HS-5 (cell line): ENCODE measurements around the gene IFI27L2.

Experiments
- DNase-seq: peaks from one replicate; pipeline ENCODE4 v3.0.0-alpha.2; 2012; ENCODE audit warnings: low read depth

IFI27L2 gene

GRCh38 chr14:94152676-94153075 lies 23.3 kb upstream of the IFI27L2 start:
- DNase-seq = no peak

DNA sequence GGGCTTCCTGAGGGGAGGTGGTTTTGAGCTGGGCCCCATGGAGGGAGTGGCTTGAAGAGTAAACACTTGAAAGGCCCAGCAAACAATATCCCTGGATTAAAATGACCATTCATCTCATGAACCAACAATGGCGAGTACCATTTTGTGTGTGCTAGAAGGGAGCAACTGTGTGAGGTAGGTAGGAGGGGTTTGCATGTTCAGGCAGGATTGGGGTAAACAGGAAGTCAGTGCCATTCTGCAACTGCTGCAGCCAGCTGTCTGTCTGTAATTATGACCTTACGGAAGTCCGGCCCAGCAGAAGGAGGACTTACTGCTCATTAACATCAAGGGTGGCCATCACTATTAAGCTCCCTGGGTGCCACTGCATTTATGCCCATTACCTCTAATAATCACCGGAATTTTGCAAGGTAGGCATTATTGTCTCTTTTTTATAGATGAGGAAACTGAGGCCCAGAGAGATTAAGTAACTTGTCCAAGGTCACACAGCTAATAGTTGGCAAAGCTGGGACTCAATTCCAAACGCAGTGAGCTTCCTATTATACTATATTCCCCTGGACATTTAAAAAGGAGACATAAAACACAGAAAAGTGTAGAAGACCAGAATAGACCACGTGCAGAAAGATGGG lies 16.6 kb upstream of the IFI27L2 start:
- no peak for DNase-seq

- no peak for DNase-seq
Measured at GRCh38 chr14:94144765-94145164, 15.4 kb upstream of the IFI27L2 start.

- DNase-seq = no peak
Measured at GRCh38 chr14:94143711-94144110, 14.3 kb upstream of the IFI27L2 start.

- no peak for DNase-seq
Measured at GRCh38 chr14:94143239-94143638, 13.8 kb upstream of the IFI27L2 start.

DNA sequence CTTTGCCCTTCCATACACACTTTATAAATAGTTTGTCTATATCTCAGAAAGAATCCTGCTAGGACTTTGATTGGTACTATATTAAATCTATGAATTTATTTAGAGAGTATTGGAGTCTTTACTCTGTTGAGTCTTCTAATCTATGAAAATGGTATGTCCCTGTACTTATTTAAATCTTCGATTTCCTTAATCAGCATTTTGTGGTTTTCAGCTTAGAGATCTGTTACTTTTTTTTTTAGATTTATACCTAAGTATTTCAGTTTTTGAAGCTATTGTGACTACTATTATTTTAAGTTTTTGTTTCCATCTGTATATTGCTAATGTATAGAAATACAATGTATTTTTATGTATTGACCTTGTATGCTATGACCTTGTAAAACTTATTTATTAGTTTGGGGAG lies 13.4 kb upstream of the IFI27L2 start:
- no peak for DNase-seq

DNA sequence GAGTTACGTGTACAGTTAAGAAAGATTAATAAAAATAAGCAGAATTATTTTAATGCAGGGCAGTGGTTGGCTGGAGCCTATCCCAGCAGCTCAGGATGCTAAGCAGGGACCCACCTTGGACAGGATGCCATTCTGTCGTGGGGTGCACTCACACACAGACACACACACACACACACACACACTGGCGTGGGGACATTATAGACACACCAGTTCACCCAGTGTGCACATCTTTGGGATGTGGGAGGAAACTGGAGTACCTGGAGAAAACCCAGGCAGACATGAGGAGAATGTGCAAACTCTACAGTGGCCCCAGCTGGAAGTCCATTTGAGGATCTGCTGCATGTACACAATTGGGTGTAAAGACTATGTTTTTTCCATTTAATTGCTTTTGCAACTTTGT lies 12.8 kb upstream of the IFI27L2 start:
- no peak for DNase-seq

GRCh38 chr14:94139421-94139820 lies 10.0 kb upstream of the IFI27L2 start:
- DNase-seq = no peak

- DNase-seq = no peak
Measured at GRCh38 chr14:94139006-94139405, 9.6 kb upstream of the IFI27L2 start.

GRCh38 chr14:94138251-94138650 lies 8.8 kb upstream of the IFI27L2 start:
- DNase-seq = no peak

DNA sequence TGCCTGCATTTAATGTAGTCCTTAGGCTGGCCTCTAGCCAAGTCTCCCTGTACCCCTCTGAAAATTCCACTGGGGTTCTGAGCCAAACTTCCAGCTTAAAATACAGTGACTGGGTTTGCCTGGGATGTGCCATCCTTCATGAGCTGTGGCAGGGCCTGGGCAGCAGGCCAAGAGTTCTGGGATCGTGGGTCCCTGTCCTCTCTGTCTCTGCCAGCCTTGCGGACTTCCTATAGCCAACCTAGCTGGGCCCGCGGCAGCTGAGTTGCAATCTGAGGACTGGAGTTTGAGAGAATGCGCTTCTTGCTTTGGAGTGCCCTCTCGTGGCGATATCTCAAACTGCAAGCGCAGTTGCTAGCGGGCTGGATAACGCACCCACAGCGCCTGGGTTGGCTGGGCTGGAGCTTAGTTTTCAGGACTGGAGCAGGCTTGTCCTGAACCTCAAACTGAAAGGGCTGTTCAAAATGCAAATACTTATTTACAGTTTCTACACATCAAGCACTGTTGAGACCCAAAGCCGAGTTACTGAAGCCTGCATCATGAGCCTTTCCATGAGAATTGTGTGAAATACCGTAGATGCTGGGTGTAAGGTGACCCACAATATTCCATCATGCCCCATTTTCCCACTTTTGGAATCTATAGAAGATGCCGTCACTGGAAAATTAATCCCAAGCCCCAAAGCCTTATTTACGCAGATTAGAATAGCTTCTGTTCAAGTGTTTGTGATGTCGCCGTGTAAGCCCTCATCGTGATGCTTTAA lies 7.3 kb upstream of the IFI27L2 start:
- peak; percentile 53 for DNase-seq

- DNase-seq = no peak
Measured at GRCh38 chr14:94135476-94135875, 6.1 kb upstream of the IFI27L2 start.

DNA sequence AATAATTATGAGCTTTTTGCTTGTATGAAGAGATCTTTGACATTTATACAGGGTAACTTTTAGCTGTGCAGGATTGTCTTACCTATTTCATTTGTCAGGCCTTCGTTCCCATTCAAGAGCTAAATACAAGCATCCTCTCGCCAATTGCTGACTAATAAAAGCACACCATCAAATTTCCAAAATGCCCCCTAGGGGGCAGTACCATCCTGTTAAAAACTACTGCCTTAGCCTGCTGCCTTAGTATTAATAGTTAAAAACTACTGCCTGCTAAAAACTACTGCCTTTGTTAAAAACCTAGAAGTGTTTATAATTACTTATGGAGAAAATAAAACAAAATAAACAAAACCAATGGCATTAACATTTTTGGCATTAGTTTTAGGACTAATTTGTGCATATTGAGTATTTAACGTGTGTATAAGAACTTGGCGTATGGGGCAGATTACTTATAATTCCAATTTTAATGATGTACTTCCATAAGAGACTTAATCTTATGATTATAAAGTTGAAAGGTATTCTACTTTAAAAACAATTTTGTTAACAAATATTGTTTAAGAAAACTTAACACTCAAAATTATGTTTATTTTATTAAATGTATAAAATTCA lies 3.0 kb upstream of the IFI27L2 start:
- peak; percentile 28 for DNase-seq

- DNase-seq = peak; percentile 37
Measured at GRCh38 chr14:94129758-94130414, 482 bp upstream of the IFI27L2 start.

GRCh38 chr14:94128216-94128839 lies 1.1 kb downstream of the IFI27L2 start:
- no peak for DNase-seq

GRCh38 chr14:94127330-94127729 lies 2.1 kb downstream of the IFI27L2 start:
- DNase-seq = no peak

DNA sequence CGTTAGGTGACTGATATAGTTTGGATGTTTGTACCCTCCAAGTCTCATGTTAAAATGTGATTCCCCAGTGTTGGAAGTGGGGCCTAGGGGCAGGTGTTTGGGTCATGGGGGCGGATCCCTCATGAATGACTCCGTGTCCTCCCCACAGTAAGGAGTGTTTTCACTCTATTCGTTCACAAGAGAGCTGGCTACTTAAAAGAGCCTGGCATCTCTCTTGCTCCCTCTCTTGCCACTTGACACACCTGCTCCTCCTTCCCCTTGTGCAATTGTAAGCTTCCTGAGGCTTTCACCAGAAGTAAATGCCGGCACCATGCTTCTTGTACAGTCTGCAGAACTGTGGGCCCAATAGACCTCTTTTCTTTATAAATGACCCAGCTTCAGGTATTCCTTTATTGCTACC lies 2.6 kb downstream of the IFI27L2 start:
- no peak for DNase-seq

- DNase-seq = no peak
Measured at GRCh38 chr14:94126419-94126677, 3.1 kb downstream of the IFI27L2 start.

DNA sequence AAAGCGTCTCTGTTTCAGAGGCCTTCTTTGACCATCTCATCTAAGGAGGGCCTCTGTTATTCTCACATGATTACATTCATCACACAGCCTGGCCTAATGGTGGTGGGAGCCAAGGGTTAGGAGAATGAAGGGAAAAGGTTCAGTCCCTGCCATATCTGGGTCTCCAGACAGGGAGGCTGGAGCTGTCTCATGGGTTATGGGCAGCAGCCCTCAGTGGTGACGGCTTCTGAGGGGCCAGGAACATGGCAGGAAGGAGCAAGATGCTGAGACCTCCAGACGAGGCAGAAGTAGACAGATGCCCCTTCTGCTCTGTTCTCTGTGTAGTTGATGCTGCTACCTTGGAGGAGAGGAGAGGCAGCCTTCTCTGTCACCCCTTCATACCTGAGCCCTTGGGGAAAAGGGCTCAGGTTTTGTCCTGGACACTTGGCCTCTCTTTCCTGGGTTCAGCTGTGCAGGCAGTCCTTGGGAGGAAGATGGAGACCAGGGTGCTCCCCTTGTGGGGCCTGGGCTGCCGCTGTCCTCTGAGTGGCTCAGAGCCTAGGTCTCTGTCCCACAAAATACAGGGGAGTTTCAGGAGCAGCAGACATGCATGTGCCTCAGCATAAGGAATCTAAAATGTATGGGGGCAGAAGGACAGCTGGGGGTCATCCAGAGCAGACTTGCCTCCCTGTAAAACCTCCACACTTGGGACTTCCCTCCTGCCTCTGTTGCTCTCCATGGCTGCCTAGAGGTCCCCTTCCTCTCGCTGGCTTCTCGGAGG lies 3.6 kb downstream of the IFI27L2 start:
- DNase-seq = no peak

GRCh38 chr14:94124582-94125377 lies 4.6 kb downstream of the IFI27L2 start:
- no peak for DNase-seq

DNA sequence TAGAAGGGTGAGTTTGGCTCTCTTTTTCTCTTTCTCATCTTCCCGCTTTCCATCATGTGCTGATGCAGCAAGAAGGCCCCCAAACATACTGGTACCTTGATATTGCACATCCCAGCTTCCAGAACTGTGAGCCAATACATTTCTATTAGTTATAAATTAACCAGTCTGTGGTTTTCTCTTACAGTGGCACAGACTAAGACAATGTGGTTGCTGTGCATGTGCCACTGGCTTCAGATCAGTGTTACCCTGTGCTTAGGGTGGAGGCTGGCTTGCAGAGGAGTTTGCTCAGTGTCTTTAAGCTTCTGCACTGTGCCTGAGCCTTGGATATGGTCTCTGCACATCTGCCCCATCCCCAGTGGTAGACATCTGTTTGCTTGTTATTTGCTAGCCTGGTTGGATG lies 5.5 kb downstream of the IFI27L2 start:
- DNase-seq = no peak
